B cell (primary cell): ENCODE results near the gene SYNE1. TPM values are rescaled to one million over a fixed set of nuclear protein-coding genes. Genes with fewer than 3 reads are reported as not detected.

Experiments used
- ATAC-seq: fragments of 200-7000 bp; cut with Tn5 transposase; one replicate; pipeline ENCODE4 v1.10.0; 2021; ENCODE audit warnings: low read depth, mild to moderate bottlenecking, moderate number of reproducible peaks, moderate library complexity
- CTCF ChIA-PET: fragments of 350-600 bp; sonication (Branson Sonifier 250); formaldehyde crosslinking; loops from one replicate; lab custom pipeline; 2021; ENCODE audit warnings: antibody characterized with exemption, inconsistent platforms; lab: Charles Lee
- POLR2A ChIA-PET: fragments of 350-600 bp; sonication (Branson Sonifier 250); formaldehyde crosslinking; loops from one replicate; lab custom pipeline; 2021; ENCODE audit warnings: antibody characterized with exemption; lab: Charles Lee
- DNase-seq: peaks from one replicate; pipeline ENCODE4 v3.0.0; 2013
- H2AFZ ChIP-seq: 2 replicates; pipeline ENCODE4 v1.6.1; 2012; ENCODE audit warnings: mild to moderate bottlenecking, low read depth, low read length; ENCODE audit not compliant: insufficient read depth, poor library complexity, severe bottlenecking
- H3K27ac ChIP-seq, 2 donors: 1 replicate in 1 of 2; 2 replicates in 1 of 2; pipeline ENCODE4 v1.5.1; 2012 to 2013; ENCODE audit warnings: low read length in 2 of 2, mild to moderate bottlenecking in 2 of 2, moderate library complexity in 1 of 2
- H3K27me3 ChIP-seq, 4 experiments: fragments of 200-600 bp in 1 of 4; sonication (generic) in 1 of 4; replicated peaks in 1 of 4; 1 replicate in 2 of 4; 2 replicates in 2 of 4; pipeline versions ENCODE4 v1.6.1 to v1.7.0; 2013 to 2016; ENCODE audit warnings: low read length in 3 of 4, mild to moderate bottlenecking in 2 of 4, mixed read lengths in 1 of 4, moderate library complexity in 1 of 4; ENCODE audit not compliant: insufficient read depth in 4 of 4, control insufficient read depth in 3 of 4; ENCODE audit errors: control extremely low read depth in 1 of 4
- H3K36me3 ChIP-seq, 2 experiments: replicated peaks in 1 of 2; 1 replicate in 1 of 2; 2 replicates in 1 of 2; pipeline versions ENCODE4 v1.6.1 to v1.7.1; 2013; ENCODE audit warnings: low read length in 1 of 2; ENCODE audit not compliant: insufficient read depth in 2 of 2, control insufficient read depth in 1 of 2; ENCODE audit errors: control extremely low read depth in 1 of 2, extremely low read depth in 1 of 2
- H3K4me1 ChIP-seq, 2 donors: fragments of 200-600 bp in 1 of 2; sonication (generic) in 1 of 2; 1 replicate in 1 of 2; 2 replicates in 1 of 2; pipeline versions ENCODE4 v1.5.1 to v1.6.1; 2013 to 2017; ENCODE audit warnings: low read length in 2 of 2; ENCODE audit not compliant: control insufficient read depth in 2 of 2, insufficient read depth in 2 of 2
- H3K4me2 ChIP-seq: replicated peaks from 2 replicates; pipeline ENCODE3; 2012; ENCODE audit warnings: mild to moderate bottlenecking, low read depth, low read length; ENCODE audit not compliant: poor library complexity, severe bottlenecking
- H3K4me3 ChIP-seq, 5 experiments: fragments of 200-600 bp in 1 of 5; sonication (generic) in 1 of 5; 1 replicate in 3 of 5; 2 replicates in 2 of 5; pipeline versions ENCODE4 v1.5.1 to v1.7.0; 2011 to 2016; ENCODE audit warnings: low read length in 4 of 5, mild to moderate bottlenecking in 4 of 5, low read depth in 2 of 5, control low read depth in 1 of 5, moderate library complexity in 1 of 5; ENCODE audit not compliant: insufficient read depth in 1 of 5; ENCODE audit errors: control extremely low read depth in 1 of 5, extremely low read depth in 1 of 5
- H3K79me2 ChIP-seq: fragments of 200-600 bp; sonication (generic); one replicate; pipeline ENCODE4 v1.6.0; 2016; ENCODE audit warnings: low read length; ENCODE audit not compliant: control insufficient read depth, insufficient read depth
- H3K9ac ChIP-seq: fragments of 200-600 bp; sonication (generic); 2 replicates; pipeline ENCODE4 v1.6.1; 2017; ENCODE audit warnings: mild to moderate bottlenecking, low read length, moderate library complexity
- H3K9me3 ChIP-seq, 3 donors: one replicate each; pipeline versions ENCODE4 v1.6.1 to v1.7.1; 2013; ENCODE audit warnings: low read length in 2 of 3; ENCODE audit not compliant: control insufficient read depth in 2 of 3, insufficient read depth in 1 of 3; ENCODE audit errors: control extremely low read depth in 1 of 3
- H4K20me1 ChIP-seq: 2 replicates; pipeline ENCODE4 v1.6.0; 2012; ENCODE audit warnings: mild to moderate bottlenecking, low read length; ENCODE audit not compliant: insufficient read depth, control insufficient read depth, poor library complexity, severe bottlenecking
- H3K27ac Mint-ChIP-seq: one replicate; pipeline ENCODE4 v1.8.0; 2021; ENCODE audit warnings: mixed read lengths
- H3K27me3 Mint-ChIP-seq: one replicate; pipeline ENCODE4 v1.8.0; 2021; ENCODE audit warnings: mixed read lengths
- H3K4me1 Mint-ChIP-seq: one replicate; pipeline ENCODE4 v1.8.0; 2021; ENCODE audit warnings: mixed read lengths
- H3K4me3 Mint-ChIP-seq: one replicate; pipeline ENCODE4 v1.8.0; 2021; ENCODE audit warnings: mixed read lengths
- H3K9me3 Mint-ChIP-seq: one replicate; pipeline ENCODE4 v1.8.0; 2022; ENCODE audit warnings: mixed read lengths; ENCODE audit not compliant: insufficient read depth
- CTCF ChIP-seq: fragments of 200-600 bp; IDR thresholded peaks from one replicate; pipeline ENCODE4 v1.8.0; 2022; ENCODE audit warnings: antibody characterized with exemption, mild to moderate bottlenecking
- EZH2 ChIP-seq: IDR thresholded peaks from 2 replicates; pipeline ENCODE4 v1.6.1; 2012; ENCODE audit warnings: borderline replicate concordance, low read depth, mild to moderate bottlenecking, moderate library complexity, low read length; ENCODE audit not compliant: insufficient read depth, poor library complexity, severe bottlenecking
- WGBS: methylation state at CpG from one replicate; pipeline ENCODE4 v1.1.5; 2013; ENCODE audit warnings: missing lambda C conversion rate; ENCODE audit not compliant: insufficient coverage; 5-methylcytosine and 5-hydroxymethylcytosine counted together
- intact Hi-C: fragments of 100-400 bp; cut with micrococcal nuclease; formaldehyde crosslinking; loops from one replicate; pipeline ENCODE4 v1.10.0; 2022
- polyA plus RNA-seq: library from polyadenylated mRNA; depleted of rRNA; stranded (reverse); fragments of >200 nt; gene quantifications from 2 replicates; pipeline ENCODE4 v1.2.3, GENCODE V29; 2012
- total RNA-seq, 2 donors: library from RNA; stranded (reverse); fragments of 120-200 nt in 1 of 2; gene quantifications; 1 replicate in 1 of 2; 2 replicates in 1 of 2; pipeline versions ENCODE4 v1.2.3 to v1.2.4, GENCODE V29; 2013 to 2022

SYNE1 gene
- total and polyA plus RNA-seq, 2 donors (not counting 1 experiment from before 2014, with no cell fraction given) = 49.2 to 108 TPM

GRCh38 chr6:152585236-152585635 is 51.9 kb downstream of the SYNE1 start:
- Histone ChIP-seq H3K9me3 (no peaks in the 10 kb centered on the region), H3K36me3 (no peaks in the 10 kb centered on the region), H3K79me2 (no peaks in the 10 kb centered on the region), H3K4me1 (peaks cover 0 to 3% of the 10 kb centered on the region in 2 donors), H3K9ac (no peak overlapping the region), H3K27me3 (peaks cover 0 to 2% (median 0%) of the 10 kb centered on the region in 4 experiments), H2AFZ (no peak overlapping the region), H3K27ac (no peak overlapping the region), H3K4me2 (no peak overlapping the region), H4K20me1 (no peaks in the 10 kb centered on the region), H3K4me3 (no peak overlapping the region)
- Mint-ChIP-seq H3K4me1 (peaks cover 7% of the 10 kb centered on the region), H3K27me3 (peaks cover 5% of the 10 kb centered on the region), H3K4me3 (no peak overlapping the region), H3K9me3 (no peaks in the 10 kb centered on the region), H3K27ac (no peak overlapping the region)
- no CpG with 5 or more reads among the region's 3 CpGs for WGBS
- no peak for ATAC-seq
- TF ChIP-seq CTCF (no peak), EZH2 (no peak)
- no peak for DNase-seq
- intact Hi-C loops = no loop called here
- CTCF ChIA-PET = no interaction called here
- POLR2A ChIA-PET = no interaction called here

GRCh38 chr6:152583888-152584287 is 53.3 kb downstream of the SYNE1 start:
- H3K9ac ChIP-seq = no peak overlapping the region
- Mint-ChIP-seq H3K4me3 (no peak overlapping the region), H3K27me3 (peaks cover 5% of the 10 kb centered on the region), H3K9me3 (no peaks in the 10 kb centered on the region), H3K4me1 (peaks cover 7% of the 10 kb centered on the region), H3K27ac (no peak overlapping the region)
- H3K27me3 ChIP-seq = peaks cover 0 to 2% (median 0%) of the 10 kb centered on the region in 4 experiments
- H3K4me3 ChIP-seq = no peak overlapping the region
- no peak for ATAC-seq
- TF ChIP-seq CTCF (no peak), EZH2 (no peak)
- no peak overlapping the region for H3K27ac ChIP-seq
- H4K20me1 ChIP-seq = no peaks in the 10 kb centered on the region
- H2AFZ ChIP-seq = no peak overlapping the region
- no peaks in the 10 kb centered on the region for H3K9me3 ChIP-seq
- no peaks in the 10 kb centered on the region for H3K36me3 ChIP-seq
- H3K4me2 ChIP-seq = no peak overlapping the region
- ChIA-PET CTCF (no interaction called here), POLR2A (no interaction called here)
- WGBS = 100% methylated on average over 1 of the region's 3 CpGs
- no peaks in the 10 kb centered on the region for H3K79me2 ChIP-seq
- DNase-seq = no peak
- peaks cover 0 to 3% of the 10 kb centered on the region in 2 donors for H3K4me1 ChIP-seq
- intact Hi-C loops = no loop called here
